ENCODE measurements around the gene LBHD2. TPM values are rescaled to one million over a fixed set of nuclear protein-coding genes. Genes with fewer than 3 reads are reported as not detected.

The LBHD2 gene
- total and polyA plus RNA-seq, 2 of the 13 experiments (the other 11 are each of a cell fraction or from before 2014, with no cell fraction given) = 0.67 to 1.00 TPM

- no peak for TF ChIP-seq ZNF510 (CRISPR knock-in tag; IDR thresholded peaks at IDR 0.05; ENCODE audit: low read depth)
- TF ChIP-seq HDAC2 (CRISPR knock-in tag; IDR thresholded peaks at IDR 0.05) = no peak
- TF ChIP-seq ZSCAN21 (CRISPR knock-in tag; IDR thresholded peaks at IDR 0.05; ENCODE audit: borderline replicate concordance) = peak; percentile 48; the same call in 1 of the 2 replicates
- TF ChIP-seq RFXANK (CRISPR knock-in tag; IDR thresholded peaks at IDR 0.05) = no peak
- TF ChIP-seq ZNF136 (CRISPR knock-in tag; IDR thresholded peaks at IDR 0.05; ENCODE audit: low read depth) = 0 out of 2 replicates have a peak, but pooled peaks have one; percentile 37
- 0 out of 2 replicates have a peak, but pooled peaks have one; percentile 2 for TF ChIP-seq UBTF (CRISPR knock-in tag; IDR thresholded peaks at IDR 0.05)
- TF ChIP-seq NR0B2 (CRISPR knock-in tag; IDR thresholded peaks at IDR 0.05) = no peak
- TF ChIP-seq NR2F6 (IDR thresholded peaks at IDR 0.05) = no peak
- peak; percentile 38; the same call in 1 of the 2 replicates for TF ChIP-seq NR2F6 (CRISPR knock-in tag; IDR thresholded peaks at IDR 0.05)
- no peak for TF ChIP-seq TCF7L2 (IDR thresholded peaks at IDR 0.05; ENCODE audit: low read depth, low read length)
- TF ChIP-seq HNRNPL (IDR thresholded peaks at IDR 0.05; ENCODE audit: low read depth, low read length) = peak; percentile 40; the same call in 1 of the 2 replicates
- peak; percentile 9; the same call in 1 of the 2 replicates for TF ChIP-seq PHF21A (CRISPR knock-in tag; IDR thresholded peaks at IDR 0.05)
- TF ChIP-seq ERF (CRISPR knock-in tag; IDR thresholded peaks at IDR 0.05) = no peak
- no peak for TF ChIP-seq ZNF713 (CRISPR knock-in tag; IDR thresholded peaks at IDR 0.05)
- TF ChIP-seq ZNF337 (CRISPR knock-in tag; IDR thresholded peaks at IDR 0.05; ENCODE audit: borderline replicate concordance, low read depth) = 0 out of 2 replicates have a peak, but pooled peaks have one; percentile 29
- TF ChIP-seq MTF2 (CRISPR knock-in tag; IDR thresholded peaks at IDR 0.05; ENCODE audit: borderline replicate concordance) = 0 out of 2 replicates have a peak, but pooled peaks have one; percentile 16
- no peak for TF ChIP-seq DR1 (CRISPR knock-in tag; IDR thresholded peaks at IDR 0.05)
- no peak for TF ChIP-seq ZNF780A (CRISPR knock-in tag; IDR thresholded peaks at IDR 0.05)
- peak; percentile 40; the same call in 1 of the 2 replicates for TF ChIP-seq TFAP4 (IDR thresholded peaks at IDR 0.05; ENCODE audit: borderline replicate concordance, low read depth)
- no peak for TF ChIP-seq CBX1 (IDR thresholded peaks at IDR 0.05; ENCODE audit: low read depth)
- 0 out of 2 replicates have a peak, but pooled peaks have one; percentile 3 for TF ChIP-seq ZSCAN9 (CRISPR knock-in tag; IDR thresholded peaks at IDR 0.05; ENCODE audit: borderline replicate concordance)
- 0 out of 2 replicates have a peak, but pooled peaks have one; percentile 30 for TF ChIP-seq ZNF30 (CRISPR knock-in tag; IDR thresholded peaks at IDR 0.05)
- TF ChIP-seq FOXP1 (IDR thresholded peaks at IDR 0.05) = no peak
- TF ChIP-seq FOXP1 (CRISPR knock-in tag; IDR thresholded peaks at IDR 0.05) = no peak
- TF ChIP-seq ZNF121 (CRISPR knock-in tag; IDR thresholded peaks at IDR 0.05) = 0 out of 2 replicates have a peak, but pooled peaks have one; percentile 21
- no peak for TF ChIP-seq RFXAP (CRISPR knock-in tag; IDR thresholded peaks at IDR 0.05; ENCODE audit: borderline replicate concordance)
- peak; percentile 58; the same call in 1 of the 2 replicates for TF ChIP-seq RXRB (CRISPR knock-in tag; IDR thresholded peaks at IDR 0.05; ENCODE audit: borderline replicate concordance)
- TF ChIP-seq KDM6A (CRISPR knock-in tag; IDR thresholded peaks at IDR 0.05; ENCODE audit: low read depth) = no peak
- 0 out of 3 replicates have a peak, but pooled peaks have one; percentile 23 for TF ChIP-seq MXI1 (IDR thresholded peaks at IDR 0.05; ENCODE audit: borderline replicate concordance, low read depth, low read length)
Measured at GRCh38 chr14:103074729-103075367, 9.2 kb upstream of the LBHD2 start (continued).
